ENCODE measurements around the gene EFNA1.

DNA sequence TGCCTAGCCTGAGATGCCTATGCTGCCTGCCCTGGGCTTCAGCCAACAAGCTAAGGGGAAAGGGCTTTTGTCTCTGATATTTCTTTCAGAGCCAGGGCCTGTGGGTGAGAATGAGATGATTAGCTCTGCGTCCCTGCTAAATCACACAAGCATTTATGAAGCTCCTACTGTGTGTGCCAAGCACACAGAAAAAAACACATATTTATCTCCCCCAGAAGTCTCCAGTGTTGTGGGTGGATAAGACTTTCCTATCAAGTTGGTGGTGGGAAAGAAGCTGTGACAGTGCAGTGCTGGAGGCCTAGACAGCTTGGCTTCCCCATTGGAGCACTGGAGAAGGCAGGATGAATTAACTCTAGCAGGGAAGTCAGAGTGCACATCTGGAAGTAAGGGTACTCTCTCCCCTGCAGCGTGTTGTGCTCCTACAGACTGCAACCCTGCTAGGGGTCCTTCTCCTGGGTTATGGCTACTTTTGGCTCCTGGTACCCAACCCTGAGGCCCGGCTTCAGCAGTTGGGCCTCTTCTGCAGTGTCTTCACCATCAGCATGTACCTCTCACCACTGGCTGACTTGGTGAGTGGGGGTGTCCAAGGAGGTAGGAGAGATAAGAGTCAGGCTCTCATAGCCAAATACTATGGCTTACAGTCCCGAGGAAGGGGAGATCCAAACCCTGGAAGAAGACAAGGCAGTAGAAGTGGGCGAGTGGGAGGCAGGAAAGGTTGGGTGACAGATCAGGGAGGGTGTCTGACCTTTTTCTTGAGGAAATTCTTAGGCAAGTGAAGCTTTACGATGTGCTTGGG lies 9.7 kb downstream of the EFNA1 start:
- TF ChIP-seq TAF1 (IDR thresholded peaks at IDR 0.05; ENCODE audit: low read depth) (no peak), RAD21 (conservative IDR thresholded peaks at IDR 0.05) (no peak), POLR2AphosphoS5 (IDR thresholded peaks at IDR 0.05) (no peak), MXI1 (conservative IDR thresholded peaks at IDR 0.05; ENCODE audit: poor library complexity, severe bottlenecking) (no peak), EZH2 (IDR thresholded peaks at IDR 0.05; ENCODE audit: borderline replicate concordance, insufficient read depth, low read length, poor library complexity, severe bottlenecking) (no peak), EP300 (conservative IDR thresholded peaks at IDR 0.05; ENCODE audit: poor library complexity, severe bottlenecking) (no peak)
- TF ChIP-seq, protein P1, sequence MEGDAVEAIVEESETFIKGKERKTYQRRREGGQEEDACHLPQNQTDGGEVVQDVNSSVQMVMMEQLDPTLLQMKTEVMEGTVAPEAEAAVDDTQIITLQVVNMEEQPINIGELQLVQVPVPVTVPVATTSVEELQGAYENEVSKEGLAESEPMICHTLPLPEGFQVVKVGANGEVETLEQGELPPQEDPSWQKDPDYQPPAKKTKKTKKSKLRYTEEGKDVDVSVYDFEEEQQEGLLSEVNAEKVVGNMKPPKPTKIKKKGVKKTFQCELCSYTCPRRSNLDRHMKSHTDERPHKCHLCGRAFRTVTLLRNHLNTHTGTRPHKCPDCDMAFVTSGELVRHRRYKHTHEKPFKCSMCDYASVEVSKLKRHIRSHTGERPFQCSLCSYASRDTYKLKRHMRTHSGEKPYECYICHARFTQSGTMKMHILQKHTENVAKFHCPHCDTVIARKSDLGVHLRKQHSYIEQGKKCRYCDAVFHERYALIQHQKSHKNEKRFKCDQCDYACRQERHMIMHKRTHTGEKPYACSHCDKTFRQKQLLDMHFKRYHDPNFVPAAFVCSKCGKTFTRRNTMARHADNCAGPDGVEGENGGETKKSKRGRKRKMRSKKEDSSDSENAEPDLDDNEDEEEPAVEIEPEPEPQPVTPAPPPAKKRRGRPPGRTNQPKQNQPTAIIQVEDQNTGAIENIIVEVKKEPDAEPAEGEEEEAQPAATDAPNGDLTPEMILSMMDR (IDR thresholded peaks at IDR 0.05; ENCODE audit: poor library complexity, severe bottlenecking): no peak
- TF ChIP-seq, protein P2, sequence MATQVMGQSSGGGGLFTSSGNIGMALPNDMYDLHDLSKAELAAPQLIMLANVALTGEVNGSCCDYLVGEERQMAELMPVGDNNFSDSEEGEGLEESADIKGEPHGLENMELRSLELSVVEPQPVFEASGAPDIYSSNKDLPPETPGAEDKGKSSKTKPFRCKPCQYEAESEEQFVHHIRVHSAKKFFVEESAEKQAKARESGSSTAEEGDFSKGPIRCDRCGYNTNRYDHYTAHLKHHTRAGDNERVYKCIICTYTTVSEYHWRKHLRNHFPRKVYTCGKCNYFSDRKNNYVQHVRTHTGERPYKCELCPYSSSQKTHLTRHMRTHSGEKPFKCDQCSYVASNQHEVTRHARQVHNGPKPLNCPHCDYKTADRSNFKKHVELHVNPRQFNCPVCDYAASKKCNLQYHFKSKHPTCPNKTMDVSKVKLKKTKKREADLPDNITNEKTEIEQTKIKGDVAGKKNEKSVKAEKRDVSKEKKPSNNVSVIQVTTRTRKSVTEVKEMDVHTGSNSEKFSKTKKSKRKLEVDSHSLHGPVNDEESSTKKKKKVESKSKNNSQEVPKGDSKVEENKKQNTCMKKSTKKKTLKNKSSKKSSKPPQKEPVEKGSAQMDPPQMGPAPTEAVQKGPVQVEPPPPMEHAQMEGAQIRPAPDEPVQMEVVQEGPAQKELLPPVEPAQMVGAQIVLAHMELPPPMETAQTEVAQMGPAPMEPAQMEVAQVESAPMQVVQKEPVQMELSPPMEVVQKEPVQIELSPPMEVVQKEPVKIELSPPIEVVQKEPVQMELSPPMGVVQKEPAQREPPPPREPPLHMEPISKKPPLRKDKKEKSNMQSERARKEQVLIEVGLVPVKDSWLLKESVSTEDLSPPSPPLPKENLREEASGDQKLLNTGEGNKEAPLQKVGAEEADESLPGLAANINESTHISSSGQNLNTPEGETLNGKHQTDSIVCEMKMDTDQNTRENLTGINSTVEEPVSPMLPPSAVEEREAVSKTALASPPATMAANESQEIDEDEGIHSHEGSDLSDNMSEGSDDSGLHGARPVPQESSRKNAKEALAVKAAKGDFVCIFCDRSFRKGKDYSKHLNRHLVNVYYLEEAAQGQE (IDR thresholded peaks at IDR 0.05; ENCODE audit: borderline replicate concordance): no peak

Data from neural cell (in vitro differentiated cells).